Left lung (tissue), 10 donors: ENCODE results near the gene LAMA4. TPM values are rescaled to one million over a fixed set of nuclear protein-coding genes. Genes with fewer than 3 reads are reported as not detected.

Source experiments
- ATAC-seq: fragments of 200-7000 bp; cut with Tn5 transposase; one replicate; pipeline ENCODE4 v1.9.1; 2020; ENCODE audit warnings: moderate library complexity
- DNase-seq, 4 donors: peaks; one replicate each; pipeline ENCODE4 v3.0.0-alpha.2; 2013 to 2020
- H3K27ac ChIP-seq, 2 donors: fragments of 200-600 bp; sonication (generic) in 1 of 2; one replicate each; pipeline versions ENCODE4 v1.5.0 to v1.8.0; 2020 to 2021
- H3K27me3 ChIP-seq, 2 donors: fragments of 200-600 bp; sonication (generic) in 1 of 2; one replicate each; pipeline versions ENCODE4 v1.5.0 to v1.8.0; 2020 to 2021
- H3K36me3 ChIP-seq, 2 donors: fragments of 200-600 bp; sonication (generic) in 1 of 2; one replicate each; pipeline versions ENCODE4 v1.5.0 to v1.8.0; 2020 to 2021
- H3K4me1 ChIP-seq, 2 donors: fragments of 200-600 bp; one replicate each; pipeline ENCODE4 v1.8.0; 2021
- H3K4me3 ChIP-seq, 2 donors: fragments of 200-600 bp; sonication (generic) in 1 of 2; one replicate each; pipeline versions ENCODE4 v1.5.0 to v1.8.0; 2020 to 2021; ENCODE audit warnings: mild to moderate bottlenecking in 1 of 2
- H3K9me3 ChIP-seq, 2 donors: fragments of 200-600 bp; sonication (generic) in 1 of 2; one replicate each; pipeline versions ENCODE4 v1.5.0 to v1.8.0; 2020 to 2021
- CTCF ChIP-seq, 2 donors: fragments of 200-600 bp; sonication (generic) in 1 of 2; IDR thresholded peaks; one replicate each; pipeline versions ENCODE4 v1.5.0 to v1.8.0; 2021; ENCODE audit warnings: antibody characterized with exemption in 2 of 2
- intact Hi-C, 2 donors: fragments of 100-400 bp; cut with DNase I; formaldehyde crosslinking; loops; one replicate each; pipeline versions ENCODE4 v1.11.2 to v1.14.2; 2022
- polyA plus RNA-seq, 6 donors: library from polyadenylated mRNA; unstranded; fragments of 120-200 nt; gene quantifications; one replicate each; pipeline ENCODE4 v1.2.1, GENCODE V29; 2013; ENCODE audit not compliant: insufficient read length in 6 of 6
- total RNA-seq, 2 donors: library from RNA; stranded (reverse); fragmentation: NEBNext Ultra II Directional; extraction: Animal tissue kit (Norgen Biotek cat#: 25700); gene quantifications; one replicate each; pipeline ENCODE4 v1.2.1, GENCODE V29; 2021
- donor health status: DM: no; HTN: yes; CAD: no.
- donor health status: DM: no; HTN: no; CAD: no.

LAMA4 gene
- total and polyA plus RNA-seq, 8 donors, result 87.5 to 258 (median 216) TPM

- intact Hi-C loops, result no loop called here
- ATAC-seq (no peak), DNase-seq (no peak)
- Histone ChIP-seq H3K27me3 (no peaks in the 10 kb centered on the region), H3K9me3 (no peaks in the 10 kb centered on the region), H3K27ac (peak overlapping the region; percentile 21 to 23), H3K36me3 (no peaks in the 10 kb centered on the region), H3K4me3 (no peak overlapping the region), H3K4me1 (peaks cover 0 to 7% of the 10 kb centered on the region in 2 donors)
- no peak for TF ChIP-seq CTCF (IDR thresholded peaks at IDR 0.05)
Measured at GRCh38 chr6:112268654-112269053, 14.3 kb upstream of the LAMA4 start.

DNA sequence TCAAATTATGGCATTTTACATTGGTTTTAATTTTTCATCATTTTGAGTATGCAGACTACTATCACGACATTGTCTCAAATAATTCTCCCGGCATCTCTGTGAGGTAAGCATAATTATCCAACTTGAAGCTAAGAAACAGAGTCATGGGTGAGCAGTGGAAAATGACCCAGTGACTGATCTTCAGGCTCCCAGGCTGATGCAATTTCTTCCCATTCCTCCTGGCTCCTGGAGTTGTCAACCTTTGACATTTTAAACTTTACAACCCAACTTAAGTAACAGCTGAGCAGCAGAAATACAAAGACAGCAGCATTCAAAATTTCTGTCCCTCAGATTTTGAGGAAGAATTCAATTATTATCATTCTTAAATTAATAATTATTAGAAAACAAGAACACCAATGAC lies 13.7 kb upstream of the LAMA4 start:
- peaks cover 0 to 7% of the 10 kb centered on the region in 2 donors for H3K4me1 ChIP-seq
- H3K4me3 ChIP-seq, result no peak overlapping the region
- DNase-seq (no peak), ATAC-seq (no peak)
- no peak for TF ChIP-seq CTCF (IDR thresholded peaks at IDR 0.05)
- no peaks in the 10 kb centered on the region for H3K36me3 ChIP-seq
- no peak overlapping the region for H3K27ac ChIP-seq
- H3K9me3 ChIP-seq, result no peaks in the 10 kb centered on the region
- intact Hi-C loops, result no loop called here
- H3K27me3 ChIP-seq, result no peaks in the 10 kb centered on the region

DNA sequence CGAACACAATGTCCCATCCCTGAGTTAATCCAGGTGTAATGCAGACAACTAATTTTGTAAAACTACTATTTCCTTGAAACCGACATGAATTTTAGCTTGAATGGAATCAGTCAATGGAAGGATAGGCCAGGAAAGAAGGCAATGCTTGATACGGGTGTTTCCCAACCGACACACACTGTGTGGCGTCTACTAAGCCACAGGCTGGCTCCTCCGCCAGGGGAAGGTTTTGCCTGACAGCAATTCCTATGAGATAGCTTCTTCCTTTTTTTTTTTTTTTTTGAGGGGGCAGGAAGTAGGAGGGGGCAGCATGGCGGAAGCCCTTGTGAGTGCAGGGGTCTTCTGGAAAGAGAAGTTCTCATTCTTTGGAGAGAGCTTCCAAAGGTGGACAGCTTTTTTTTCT lies 12.0 kb upstream of the LAMA4 start:
- no peak for TF ChIP-seq CTCF (IDR thresholded peaks at IDR 0.05)
- intact Hi-C loops, result no loop called here
- H3K9me3 ChIP-seq, result no peaks in the 10 kb centered on the region
- H3K27me3 ChIP-seq, result no peaks in the 10 kb centered on the region
- H3K27ac ChIP-seq, result no peak overlapping the region
- peaks cover 0 to 7% of the 10 kb centered on the region in 2 donors for H3K4me1 ChIP-seq
- ATAC-seq (no peak), DNase-seq (no peak)
- no peak overlapping the region for H3K4me3 ChIP-seq
- H3K36me3 ChIP-seq, result no peaks in the 10 kb centered on the region

- Histone ChIP-seq H3K9me3 (no peaks in the 10 kb centered on the region), H3K4me1 (no peaks in the 10 kb centered on the region), H3K27me3 (peaks cover 0 to 15% of the 10 kb centered on the region in 2 donors), H3K36me3 (no peaks in the 10 kb centered on the region), H3K4me3 (no peak overlapping the region), H3K27ac (no peak overlapping the region)
- intact Hi-C loops, result no loop called here
- ATAC-seq (no peak), DNase-seq (no peak)
- TF ChIP-seq CTCF (IDR thresholded peaks at IDR 0.05), result no peak
Measured at GRCh38 chr6:112259337-112259675, 4.9 kb upstream of the LAMA4 start.

- Histone ChIP-seq H3K27ac (no peak overlapping the region), H3K36me3 (no peaks in the 10 kb centered on the region), H3K27me3 (peaks cover 0 to 20% of the 10 kb centered on the region in 2 donors), H3K4me1 (no peaks in the 10 kb centered on the region), H3K9me3 (no peaks in the 10 kb centered on the region), H3K4me3 (no peak overlapping the region)
- intact Hi-C loops, result no loop called here
- DNase-seq (no peak), ATAC-seq (no peak)
- no peak for TF ChIP-seq CTCF (IDR thresholded peaks at IDR 0.05)
Measured at GRCh38 chr6:112258642-112259336, 4.4 kb upstream of the LAMA4 start.
